ENCODE results near the gene OPCML.

The OPCML gene

DNA sequence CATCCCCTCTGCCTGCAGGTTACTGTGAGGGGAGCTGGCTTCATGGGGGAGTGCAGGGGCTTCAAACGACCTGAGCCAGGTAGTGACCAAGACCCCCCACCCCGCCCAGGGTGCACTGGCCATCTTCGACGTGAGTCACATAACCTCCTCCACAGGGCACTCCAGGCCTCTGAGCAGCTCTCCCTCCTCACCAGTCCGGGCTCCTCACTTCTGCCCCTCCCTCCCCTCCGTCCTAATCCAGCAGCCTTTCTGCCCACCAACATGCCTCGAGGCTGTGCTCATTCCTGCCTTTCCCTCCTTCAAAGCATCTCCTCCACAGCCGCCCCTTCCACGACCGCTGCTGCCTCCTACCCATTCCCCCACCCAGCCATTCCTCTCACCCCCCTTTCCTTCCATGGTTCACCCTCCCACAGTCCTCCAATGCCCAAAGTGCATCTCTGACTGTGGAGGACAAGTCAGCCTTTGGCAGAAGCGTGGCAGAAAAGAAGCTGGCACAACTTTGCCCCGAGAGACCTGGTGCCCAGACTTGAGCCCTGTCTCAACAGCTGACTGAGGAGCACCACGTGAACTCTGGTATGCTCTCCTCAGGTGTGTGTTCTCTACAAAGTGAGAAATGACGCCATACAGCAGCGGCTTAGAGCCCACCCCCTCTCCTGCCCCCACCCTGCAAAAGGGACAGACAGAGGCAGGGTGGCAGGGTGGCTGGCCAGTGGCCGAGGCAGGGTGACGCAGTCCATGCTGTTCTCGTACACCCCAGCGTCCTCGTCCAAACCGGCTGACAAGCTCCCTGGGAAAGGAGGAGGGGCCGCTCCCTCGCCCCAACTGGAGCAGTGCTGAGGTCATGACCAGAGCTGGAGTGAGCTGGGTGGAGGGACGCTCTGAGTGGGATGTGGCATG is 30.4 kb downstream of the OPCML start:
- FAIRE-seq: no peak

DNA sequence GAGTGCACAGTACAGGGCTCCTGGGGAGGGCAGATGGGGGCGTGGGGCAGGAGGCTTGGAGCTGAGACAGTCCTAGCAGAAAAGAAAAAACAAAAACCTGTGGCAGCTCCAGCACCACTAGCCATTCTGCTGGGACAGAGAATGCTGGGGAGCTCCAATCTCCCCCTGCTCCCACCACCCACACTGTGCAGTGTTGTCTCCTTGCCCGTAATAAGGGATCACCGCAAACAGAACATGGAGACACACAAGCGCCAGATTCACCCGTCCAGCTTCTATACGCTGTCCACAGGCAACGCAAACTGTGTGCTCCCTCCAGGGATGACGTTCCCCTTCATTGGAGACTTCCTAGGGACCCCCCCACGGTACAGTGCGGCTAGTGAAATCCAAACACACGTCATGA is 31.4 kb downstream of the OPCML start:
- no peak for FAIRE-seq

DNA sequence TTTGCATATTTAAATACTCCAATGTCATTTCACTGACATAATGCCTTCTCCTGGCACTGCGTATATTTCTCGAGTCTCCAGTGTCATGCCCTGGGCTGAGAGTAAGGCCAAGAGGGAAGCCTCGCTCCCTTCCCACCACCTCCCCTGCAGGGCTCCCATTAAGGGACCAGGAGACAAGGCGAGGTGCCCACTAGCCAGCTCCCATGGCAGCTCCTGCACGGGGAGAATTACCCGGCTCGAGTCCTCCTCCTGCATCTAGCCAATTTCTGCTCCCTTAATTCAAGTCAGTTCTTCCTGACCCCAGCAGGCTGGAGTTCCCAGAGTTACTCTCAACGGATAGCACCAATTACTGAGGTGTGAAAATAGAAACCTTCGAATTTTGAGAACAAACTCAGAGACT is 31.9 kb downstream of the OPCML start:
- FAIRE-seq: no peak

DNA sequence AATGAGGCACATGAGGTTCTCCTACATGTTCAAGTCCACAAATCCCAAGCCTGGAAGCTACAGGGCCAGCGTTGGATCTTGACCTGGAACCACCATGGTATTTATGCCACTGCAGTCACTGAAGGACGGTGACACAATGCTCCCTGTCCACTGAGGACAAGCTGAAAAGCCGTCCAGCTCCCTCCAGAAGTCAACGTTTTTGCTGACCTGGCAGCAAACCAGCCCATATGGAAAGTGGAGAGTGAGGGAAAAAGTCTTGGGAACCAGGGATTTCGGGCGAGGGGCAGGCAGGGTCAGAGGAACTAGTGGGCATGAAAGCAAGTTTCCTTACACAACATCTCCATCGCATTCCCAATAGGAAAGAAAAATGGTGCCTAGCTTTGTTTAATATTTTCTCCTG is 33.3 kb downstream of the OPCML start:
- FAIRE-seq: no peak

DNA sequence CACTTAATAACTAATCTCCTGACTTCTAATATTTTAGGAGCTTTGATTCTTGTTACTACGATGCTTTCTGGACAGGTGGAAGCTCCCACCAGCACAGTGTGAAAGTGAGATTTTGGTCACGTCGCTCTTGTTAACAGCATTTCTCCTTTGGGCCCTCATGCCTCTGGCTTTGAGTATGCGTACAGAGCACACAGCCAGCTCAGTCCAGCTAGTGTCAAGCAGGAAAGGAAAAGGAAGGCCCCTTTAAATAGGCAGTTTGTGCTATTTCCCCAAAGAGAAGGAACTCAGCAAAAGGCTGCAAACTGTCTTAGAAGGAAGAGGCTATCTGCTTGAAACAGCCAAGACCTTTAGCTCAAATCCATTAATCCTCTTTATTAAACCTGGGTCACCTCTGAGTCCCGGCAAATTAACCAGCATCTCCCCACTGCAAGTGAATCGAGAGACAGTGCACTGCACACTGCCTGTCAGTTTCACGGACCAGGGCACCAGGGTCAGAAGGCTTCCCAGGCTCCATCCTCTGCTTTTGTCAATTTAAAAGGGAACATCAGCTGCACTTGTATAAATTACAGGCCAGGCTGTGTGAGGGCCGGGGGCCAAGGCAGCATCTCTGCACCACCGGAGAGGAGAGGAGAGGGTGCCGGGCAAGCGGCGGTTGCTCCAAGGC is 34.7 kb downstream of the OPCML start:
- no peak for FAIRE-seq

DNA sequence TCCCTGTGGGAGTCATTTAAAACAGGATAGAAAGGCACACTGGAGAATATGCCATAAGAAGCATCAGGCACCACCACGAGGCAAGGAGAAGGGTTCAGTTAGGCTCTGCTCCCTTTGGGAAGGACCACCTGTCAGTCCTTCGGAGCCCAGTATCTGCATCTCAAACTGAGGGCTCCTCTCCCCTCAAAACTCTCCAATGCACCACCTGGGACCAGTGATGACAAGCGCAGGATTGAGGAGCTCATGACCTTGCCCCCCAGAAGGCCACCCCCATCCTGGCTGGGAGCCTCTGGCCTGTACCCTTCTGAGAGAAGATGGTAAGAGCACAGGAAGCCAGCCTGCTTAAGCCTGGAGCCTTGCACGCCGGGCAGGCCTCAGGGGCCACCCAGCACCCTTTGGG is 39.4 kb downstream of the OPCML start:
- FAIRE-seq: no peak

DNA sequence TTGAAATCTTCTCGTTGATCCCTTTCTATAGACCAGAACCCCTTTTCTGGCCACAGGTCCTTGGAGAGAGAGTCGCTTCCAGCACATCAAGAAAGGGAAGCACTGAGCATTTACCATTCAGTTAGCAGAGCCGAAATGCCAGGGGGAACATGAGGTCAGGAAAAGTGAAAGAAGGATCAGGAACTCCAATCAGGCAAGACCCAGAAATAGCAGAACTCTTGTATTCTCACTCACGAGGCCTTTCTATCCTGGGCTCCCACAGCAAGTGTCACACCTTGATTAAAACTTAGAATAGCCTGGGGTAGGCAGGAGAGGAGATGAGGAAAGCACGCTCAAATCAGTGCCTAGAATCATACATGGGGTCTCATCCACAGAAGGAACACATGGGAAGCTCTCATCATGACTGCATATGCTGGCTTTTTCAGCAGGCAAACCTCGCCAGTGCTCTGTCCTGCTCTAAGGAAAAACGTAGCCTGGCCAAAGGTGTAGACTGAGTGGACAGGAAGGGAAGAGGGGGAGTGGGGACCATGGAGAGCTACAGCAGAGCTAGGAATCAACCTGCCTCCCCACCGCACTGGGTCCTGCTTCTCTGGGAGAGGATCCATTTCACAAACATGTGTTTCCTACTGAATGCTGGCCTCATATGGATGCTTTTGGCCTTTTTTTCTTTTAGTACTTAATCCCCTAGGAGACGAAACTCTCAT is 40.5 kb downstream of the OPCML start:
- no peak for FAIRE-seq

DNA sequence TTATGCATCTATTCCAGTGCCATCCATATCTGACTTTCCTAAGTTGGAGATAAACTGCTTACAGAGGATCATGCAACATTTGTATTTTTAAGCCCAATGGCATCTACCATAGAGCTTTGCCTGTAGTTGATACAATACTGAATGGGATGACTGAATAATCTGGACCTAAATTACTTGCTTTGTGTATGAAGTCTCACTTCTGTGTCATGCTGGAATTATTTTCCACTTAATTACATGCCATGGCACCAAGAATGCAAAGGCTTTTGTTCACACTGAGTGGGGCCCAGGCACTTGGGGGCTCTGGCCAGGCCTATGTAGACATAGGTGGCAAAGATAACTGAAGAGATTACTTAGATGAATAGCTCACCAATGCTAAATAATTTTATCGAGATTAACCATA is 51.6 kb downstream of the OPCML start:
- FAIRE-seq: no peak

DNA sequence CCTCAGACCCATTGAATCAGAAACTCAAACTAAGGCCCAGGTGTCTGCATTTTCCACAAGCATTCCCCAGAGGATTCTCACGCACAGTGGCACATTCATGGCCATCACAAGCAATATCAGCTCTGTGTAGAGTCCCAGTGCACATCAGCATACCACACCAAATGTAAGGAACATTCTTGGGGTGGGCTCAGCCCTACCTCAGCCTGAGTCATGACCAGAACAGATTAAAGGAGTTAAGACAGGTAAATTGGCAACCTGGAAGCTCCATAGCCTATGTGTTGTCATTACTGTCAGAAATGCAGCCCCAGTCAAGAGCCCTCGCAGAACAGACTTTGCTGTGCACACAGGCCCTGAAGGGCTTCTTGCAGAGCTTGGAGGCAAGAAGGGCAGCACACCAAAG is 53.1 kb downstream of the OPCML start:
- no peak for FAIRE-seq

DNA sequence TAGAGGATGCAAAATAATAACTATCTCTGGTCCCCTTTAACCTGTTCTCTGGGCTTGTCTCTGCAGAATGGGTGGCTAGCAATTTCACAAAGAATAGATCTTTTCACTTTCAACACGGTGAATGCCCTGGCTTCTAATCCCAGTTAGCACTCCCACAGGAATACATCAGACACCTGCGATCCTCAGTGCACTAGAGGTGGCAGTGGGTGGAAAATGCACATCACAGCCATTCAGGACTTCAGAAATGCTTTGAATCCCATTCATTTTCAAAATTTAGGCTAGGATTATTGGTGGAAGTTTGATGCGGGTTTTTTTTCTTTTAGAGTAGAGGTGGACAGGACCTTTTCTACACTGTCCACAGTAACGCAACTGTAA is 55.1 kb downstream of the OPCML start:
- FAIRE-seq: no peak

DNA sequence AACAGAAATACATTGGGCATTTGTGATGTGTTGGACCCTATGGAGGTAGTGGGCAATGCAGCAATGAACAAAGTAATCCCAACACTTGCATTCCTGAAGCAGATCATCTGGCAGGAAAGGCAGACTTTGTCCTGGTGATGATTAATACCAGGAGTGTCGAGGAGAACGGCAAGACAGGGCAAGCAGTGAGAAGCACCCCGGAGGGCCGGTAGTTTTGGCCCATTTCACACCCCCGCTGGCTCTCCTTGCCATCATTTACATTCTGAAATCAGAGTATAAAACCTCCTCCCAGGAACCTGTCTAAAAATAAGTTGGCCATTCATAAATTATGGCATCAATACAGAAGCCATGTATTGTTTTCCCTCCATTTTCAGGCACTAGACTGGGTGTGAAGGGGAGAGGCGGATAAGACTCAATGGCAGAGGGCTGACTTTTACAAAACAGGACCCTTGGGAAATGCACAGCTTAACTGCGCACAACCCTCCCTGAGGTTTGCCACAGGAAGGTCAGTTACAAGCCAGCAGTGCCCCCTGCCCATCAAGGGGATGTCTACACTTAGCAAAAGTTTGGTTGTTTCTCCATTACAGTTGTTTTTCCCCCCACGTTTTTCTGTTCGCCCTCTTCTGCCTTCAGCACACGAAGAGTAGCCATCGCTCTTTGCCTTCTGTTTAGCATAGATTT is 55.6 kb downstream of the OPCML start:
- FAIRE-seq: no peak

DNA sequence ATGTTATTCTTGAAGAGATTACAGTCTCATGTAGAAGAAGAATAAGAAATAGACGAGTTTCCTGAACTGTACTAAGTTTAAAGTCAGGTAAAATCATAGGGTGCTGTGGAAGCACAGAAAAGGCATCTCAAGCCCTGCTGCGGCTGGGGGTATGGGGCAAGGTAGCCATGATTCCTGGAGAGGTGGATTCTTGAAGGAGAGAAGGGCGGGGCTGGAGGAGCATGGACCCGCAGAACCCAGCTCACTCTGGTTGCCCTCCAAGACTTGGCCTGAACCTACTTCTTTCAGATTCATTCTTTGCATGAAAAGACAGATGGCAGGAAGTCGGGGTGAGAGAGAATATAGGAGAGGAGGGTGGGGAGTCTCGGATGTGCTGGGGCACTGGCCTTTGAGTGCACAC is 57.8 kb downstream of the OPCML start:
- FAIRE-seq: no peak

DNA sequence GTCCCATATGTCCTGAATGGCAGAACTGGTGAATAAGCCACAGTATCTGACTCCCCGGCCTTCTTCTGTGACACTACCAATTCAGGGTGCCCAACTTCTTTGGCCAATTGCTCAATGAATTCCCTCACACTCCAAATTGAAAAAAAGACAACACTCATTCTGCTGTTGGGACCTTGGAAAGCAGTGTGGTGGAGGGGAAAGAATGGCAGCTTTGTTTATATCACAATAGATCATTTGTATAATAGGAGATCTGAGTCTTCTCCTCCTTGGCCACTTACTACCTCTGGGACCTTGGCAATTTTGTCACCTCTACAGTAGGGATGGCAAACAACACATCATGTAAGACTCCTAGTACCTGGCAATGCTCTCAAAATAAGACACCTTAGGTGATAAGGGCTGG is 64.6 kb downstream of the OPCML start:
- FAIRE-seq: no peak

DNA sequence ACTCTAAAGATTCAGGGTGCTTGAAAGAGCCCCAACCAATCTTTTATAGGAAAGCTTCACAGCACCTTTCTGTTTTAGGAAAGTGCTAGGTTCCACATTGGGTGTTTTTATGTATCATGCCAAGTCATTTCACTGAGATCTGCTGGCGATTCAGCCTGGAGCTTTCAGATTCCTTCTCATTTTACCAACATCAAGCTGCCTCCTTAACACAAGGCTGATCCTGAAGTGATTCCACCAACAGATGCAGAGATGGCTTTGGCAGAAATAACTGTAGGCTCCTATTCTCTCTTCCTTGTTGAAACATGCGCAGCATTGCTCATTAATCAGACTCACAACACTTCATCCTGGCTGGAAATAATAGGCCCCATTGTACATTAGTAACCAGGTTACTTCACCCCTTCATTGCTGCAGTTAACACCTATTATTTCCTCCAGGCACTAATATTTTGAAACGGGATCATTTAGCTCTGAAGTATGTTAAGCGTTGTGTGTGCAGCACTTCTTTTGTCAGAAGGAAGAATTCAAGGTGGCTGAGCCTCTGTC is 89.0 kb downstream of the OPCML start:
- no peak for FAIRE-seq

DNA sequence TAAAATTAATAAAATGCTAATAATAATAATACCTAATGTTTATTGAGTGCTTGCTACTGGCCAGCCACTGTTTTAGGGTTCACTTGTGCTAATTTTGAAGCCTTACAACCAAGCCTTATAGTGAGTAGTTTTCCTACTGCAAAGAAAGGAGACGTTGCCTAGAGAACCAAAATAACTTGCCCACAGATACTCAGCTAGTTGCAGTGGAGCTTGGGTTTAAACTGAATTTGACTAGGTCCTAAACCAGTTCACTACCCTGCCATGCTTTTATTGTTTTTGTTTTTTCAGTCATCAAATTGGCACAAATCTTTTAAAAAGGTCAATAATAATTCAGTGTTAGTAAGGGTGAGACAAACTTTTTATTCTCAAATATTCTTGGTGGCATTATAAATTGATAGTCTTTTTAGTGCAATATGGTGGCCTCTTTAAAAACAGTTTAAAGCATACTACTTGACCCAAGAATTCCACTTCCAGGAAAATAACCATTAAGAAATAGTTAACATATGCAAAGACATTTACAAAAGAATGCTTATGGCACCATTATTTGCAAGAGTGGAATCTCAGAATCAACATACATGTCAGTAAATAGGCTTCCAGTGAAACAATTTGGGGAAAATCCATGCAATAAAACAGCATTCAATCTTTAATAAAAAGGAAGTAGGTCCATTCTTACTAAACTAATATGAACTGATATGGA is 90.2 kb downstream of the OPCML start:
- no peak for FAIRE-seq

DNA sequence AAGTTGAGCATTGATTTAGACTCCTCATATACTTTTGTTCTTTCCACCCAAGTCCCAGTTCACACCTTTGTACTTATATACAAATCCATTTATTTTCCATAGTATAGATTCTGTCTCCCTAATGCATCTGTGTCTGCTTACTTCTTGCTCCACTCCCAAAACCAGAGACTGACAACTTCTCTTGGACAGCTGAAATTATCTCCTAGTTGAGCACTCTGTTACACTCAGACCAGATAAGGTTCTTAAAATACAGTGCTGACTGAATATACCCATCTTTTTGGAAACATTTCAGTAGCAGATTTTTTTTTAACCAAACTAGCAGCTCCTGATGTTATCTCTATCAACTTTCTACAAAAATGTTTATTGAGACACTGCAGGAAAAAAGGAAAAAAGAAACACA is 106.3 kb downstream of the OPCML start:
- no peak for FAIRE-seq

DNA sequence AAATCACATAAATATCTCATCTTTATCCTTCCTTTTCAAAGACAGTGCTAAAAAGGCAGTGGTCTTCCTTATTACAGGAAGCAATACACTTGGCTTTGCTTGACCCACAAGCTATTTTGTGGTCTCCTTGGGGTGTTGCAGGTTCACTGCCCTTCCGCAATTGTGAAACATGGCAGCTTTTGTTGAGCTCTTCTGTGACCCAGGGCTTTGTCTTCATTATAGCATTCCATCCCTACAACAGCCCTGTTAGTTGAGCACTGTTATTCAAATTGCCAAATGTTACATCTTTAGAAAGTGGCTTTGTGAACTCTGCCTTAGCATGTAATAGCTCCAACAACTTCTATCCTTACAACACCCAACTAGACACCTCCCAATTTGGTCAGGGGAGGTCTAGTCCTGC is 107.1 kb downstream of the OPCML start:
- FAIRE-seq: no peak

DNA sequence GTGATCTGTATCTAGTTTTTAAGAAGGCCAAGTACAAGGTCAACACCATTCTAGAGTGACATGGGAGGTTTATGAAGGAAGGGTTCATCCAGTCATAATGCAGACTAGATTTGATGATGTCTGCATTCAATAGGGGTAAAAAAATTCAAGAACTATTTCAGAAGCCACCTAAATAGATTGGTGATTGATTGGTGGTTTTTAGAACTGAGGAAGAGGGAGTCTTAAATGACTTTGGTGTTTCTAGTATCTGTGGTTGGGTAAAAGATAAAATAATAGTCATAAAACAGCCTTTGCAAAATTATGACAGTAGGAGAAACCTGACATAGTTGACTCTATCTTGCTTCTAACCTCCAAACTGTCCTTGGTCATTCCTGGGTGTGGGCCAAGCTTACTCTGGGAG is 114.1 kb downstream of the OPCML start:
- no peak for FAIRE-seq

DNA sequence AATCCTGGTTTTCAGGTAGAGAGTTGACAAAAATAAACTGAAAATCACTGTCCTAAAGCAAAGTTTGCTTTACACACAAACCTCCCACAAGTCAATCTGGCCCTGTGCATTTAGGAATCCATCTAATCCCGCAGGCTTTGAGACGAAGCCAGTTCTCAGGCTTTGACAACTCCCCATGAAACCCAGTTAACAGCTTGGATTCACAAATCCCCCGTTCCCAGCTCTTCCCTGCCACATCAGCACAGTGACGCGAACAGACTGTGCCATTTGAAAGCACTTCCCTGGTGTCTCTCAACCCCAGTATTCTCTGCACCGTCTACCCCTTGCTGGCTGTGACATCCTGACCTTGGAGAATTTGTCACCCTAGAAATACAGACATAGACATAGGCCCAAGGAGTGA is 117.8 kb downstream of the OPCML start:
- FAIRE-seq: no peak

DNA sequence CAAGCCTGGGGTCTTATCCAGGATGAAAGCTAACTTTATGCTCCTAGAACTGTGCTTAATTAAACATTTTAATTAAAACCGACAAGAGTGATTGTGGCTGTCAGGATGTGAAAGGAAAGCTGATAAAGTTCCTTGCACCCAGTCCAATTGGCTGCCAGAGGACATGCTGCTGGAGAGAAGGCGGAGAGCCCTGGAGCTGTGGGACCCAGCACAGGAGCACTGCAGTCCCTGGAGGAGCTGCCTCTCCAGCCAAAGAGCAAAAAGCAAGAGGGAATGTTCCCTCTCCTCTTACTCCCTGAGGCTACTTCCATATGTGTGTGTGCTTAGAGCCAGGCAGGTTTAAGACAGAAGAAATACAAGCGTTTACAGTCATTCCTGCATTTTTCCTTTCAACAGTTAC is 118.6 kb downstream of the OPCML start:
- no peak for FAIRE-seq

DNA sequence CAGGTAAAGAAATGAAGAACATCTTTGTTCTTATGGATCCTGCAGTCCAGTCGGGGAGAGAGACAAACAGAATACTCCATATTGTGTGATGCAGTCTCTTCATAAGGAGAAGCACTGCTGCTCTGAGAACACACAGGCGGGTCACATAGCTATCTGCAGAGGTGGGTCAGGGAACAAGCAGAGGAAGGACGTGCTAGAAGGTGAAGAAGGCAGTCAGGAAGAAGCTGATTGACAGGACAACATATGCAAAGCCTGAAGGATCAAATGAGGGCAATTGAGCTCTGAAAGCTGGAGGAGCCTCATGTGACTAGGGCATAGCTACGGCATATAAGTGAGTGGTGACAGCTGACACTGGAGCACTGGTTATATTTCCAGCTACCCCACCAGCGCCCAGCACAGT is 122.5 kb downstream of the OPCML start:
- FAIRE-seq: no peak

DNA sequence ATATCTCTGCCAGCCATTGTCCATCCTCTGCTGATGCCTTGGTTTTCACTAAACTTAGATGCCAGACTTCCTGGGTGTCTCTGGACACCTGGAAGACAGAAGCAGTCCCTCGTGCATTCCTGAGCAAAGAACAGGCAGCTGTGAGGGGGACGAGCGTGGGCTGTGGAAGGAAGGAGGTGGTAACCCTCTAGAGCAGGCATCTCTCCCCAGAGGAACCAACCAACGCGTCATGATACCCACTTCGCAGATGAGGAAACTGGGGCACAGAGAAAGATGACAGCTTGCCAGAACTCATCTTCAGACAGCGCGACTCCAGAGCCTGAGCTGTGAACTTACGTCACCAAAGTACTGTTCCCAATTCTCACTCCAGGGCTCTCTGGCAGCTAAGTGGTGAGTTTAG is 123.4 kb downstream of the OPCML start:
- no peak for FAIRE-seq

Data from endometrium (tissue), 2 donors.